ENCODE measurements around the gene TENM4.

DNA sequence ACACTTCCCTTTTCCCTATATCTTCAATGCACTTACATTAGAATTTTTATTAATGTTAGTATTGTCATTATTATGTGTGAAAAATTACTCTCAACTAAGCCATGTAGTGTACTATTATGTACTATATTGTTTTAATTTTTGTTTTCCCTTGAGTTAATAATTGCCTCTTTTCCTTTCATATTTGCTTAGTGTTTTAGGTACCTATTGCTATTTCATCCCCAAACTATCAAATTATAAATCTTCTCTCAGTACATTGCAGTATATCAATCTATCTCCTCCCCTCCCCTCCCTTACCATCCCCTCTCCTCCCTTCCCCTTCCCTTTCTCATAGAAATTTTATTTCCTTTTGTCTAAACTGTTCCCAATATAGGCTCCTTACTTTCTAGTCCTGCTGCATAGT, 12.8 kb upstream of the TENM4 start:
- TF ChIP-seq, protein P1, sequence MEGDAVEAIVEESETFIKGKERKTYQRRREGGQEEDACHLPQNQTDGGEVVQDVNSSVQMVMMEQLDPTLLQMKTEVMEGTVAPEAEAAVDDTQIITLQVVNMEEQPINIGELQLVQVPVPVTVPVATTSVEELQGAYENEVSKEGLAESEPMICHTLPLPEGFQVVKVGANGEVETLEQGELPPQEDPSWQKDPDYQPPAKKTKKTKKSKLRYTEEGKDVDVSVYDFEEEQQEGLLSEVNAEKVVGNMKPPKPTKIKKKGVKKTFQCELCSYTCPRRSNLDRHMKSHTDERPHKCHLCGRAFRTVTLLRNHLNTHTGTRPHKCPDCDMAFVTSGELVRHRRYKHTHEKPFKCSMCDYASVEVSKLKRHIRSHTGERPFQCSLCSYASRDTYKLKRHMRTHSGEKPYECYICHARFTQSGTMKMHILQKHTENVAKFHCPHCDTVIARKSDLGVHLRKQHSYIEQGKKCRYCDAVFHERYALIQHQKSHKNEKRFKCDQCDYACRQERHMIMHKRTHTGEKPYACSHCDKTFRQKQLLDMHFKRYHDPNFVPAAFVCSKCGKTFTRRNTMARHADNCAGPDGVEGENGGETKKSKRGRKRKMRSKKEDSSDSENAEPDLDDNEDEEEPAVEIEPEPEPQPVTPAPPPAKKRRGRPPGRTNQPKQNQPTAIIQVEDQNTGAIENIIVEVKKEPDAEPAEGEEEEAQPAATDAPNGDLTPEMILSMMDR (IDR thresholded peaks at IDR 0.05): no peak
- no peak for TF ChIP-seq POLR2A (IDR thresholded peaks at IDR 0.05)

All from Peyer's patch (tissue), 4 donors.